Measurements from ENCODE around the gene FAM72A.

The FAM72A gene

GRCh38 chr1:206143537-206144172 is 59.0 kb downstream of the FAM72A start:
- Histone ChIP-seq H4K20me1 (ENCODE audit: insufficient read depth, low read length) (no peaks in the 10 kb centered on the region), H3K27ac (ENCODE audit: low read length) (no peak overlapping the region), H3K4me1 (ENCODE audit: insufficient read depth, low read length) (no peaks in the 10 kb centered on the region), H3K4me3 (ENCODE audit: low read depth in 1 of 2, low read length in 2 of 2) (no peak overlapping the region), H3K79me2 (ENCODE audit: insufficient read depth, low read length) (no peaks in the 10 kb centered on the region), H3K36me3 (ENCODE audit: insufficient read depth, low read length) (no peaks in the 10 kb centered on the region), H3K9ac (ENCODE audit: low read depth, low read length) (no peak overlapping the region), H3K9me3 (ENCODE audit: insufficient read depth, low read length, severe bottlenecking) (no peaks in the 10 kb centered on the region), H2AFZ (ENCODE audit: low read depth, low read length) (no peak overlapping the region), H3K27me3 (ENCODE audit: insufficient read depth, low read length, poor library complexity) (peaks cover 35% of the 10 kb centered on the region), H3K4me2 (ENCODE audit: insufficient read depth, low read length) (no peak overlapping the region)
- ATAC-seq (ENCODE audit: insufficient read depth, low read depth) (no peak), DNase-seq (no peak)
- no peak for TF ChIP-seq EZH2 (IDR thresholded peaks at IDR 0.05; ENCODE audit: borderline replicate concordance, low read depth, low read length, severe bottlenecking)
- TF ChIP-seq, protein P1, sequence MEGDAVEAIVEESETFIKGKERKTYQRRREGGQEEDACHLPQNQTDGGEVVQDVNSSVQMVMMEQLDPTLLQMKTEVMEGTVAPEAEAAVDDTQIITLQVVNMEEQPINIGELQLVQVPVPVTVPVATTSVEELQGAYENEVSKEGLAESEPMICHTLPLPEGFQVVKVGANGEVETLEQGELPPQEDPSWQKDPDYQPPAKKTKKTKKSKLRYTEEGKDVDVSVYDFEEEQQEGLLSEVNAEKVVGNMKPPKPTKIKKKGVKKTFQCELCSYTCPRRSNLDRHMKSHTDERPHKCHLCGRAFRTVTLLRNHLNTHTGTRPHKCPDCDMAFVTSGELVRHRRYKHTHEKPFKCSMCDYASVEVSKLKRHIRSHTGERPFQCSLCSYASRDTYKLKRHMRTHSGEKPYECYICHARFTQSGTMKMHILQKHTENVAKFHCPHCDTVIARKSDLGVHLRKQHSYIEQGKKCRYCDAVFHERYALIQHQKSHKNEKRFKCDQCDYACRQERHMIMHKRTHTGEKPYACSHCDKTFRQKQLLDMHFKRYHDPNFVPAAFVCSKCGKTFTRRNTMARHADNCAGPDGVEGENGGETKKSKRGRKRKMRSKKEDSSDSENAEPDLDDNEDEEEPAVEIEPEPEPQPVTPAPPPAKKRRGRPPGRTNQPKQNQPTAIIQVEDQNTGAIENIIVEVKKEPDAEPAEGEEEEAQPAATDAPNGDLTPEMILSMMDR (IDR thresholded peaks at IDR 0.05; ENCODE audit: borderline replicate concordance, extremely low read depth, low read length, poor library complexity, severe bottlenecking) = no peak

GRCh38 chr1:206142770-206143169 is 59.9 kb downstream of the FAM72A start:
- H3K9me3 ChIP-seq (ENCODE audit: insufficient read depth, low read length, severe bottlenecking) = no peaks in the 10 kb centered on the region
- DNase-seq (no peak), ATAC-seq (ENCODE audit: insufficient read depth, low read depth) (no peak)
- no peaks in the 10 kb centered on the region for H3K79me2 ChIP-seq (ENCODE audit: insufficient read depth, low read length)
- peaks cover 40% of the 10 kb centered on the region for H3K27me3 ChIP-seq (ENCODE audit: insufficient read depth, low read length, poor library complexity)
- H3K4me1 ChIP-seq (ENCODE audit: insufficient read depth, low read length) = no peaks in the 10 kb centered on the region
- H3K9ac ChIP-seq (ENCODE audit: low read depth, low read length) = no peak overlapping the region
- no peak overlapping the region for H3K4me3 ChIP-seq (ENCODE audit: low read depth in 1 of 2, low read length in 2 of 2)
- no peak overlapping the region for H3K27ac ChIP-seq (ENCODE audit: low read length)
- TF ChIP-seq EZH2 (IDR thresholded peaks at IDR 0.05; ENCODE audit: borderline replicate concordance, low read depth, low read length, severe bottlenecking) = no peak
- TF ChIP-seq, protein P1 (IDR thresholded peaks at IDR 0.05; ENCODE audit: borderline replicate concordance, extremely low read depth, low read length, poor library complexity, severe bottlenecking) = no peak
- no peak overlapping the region for H2AFZ ChIP-seq (ENCODE audit: low read depth, low read length)
- H4K20me1 ChIP-seq (ENCODE audit: insufficient read depth, low read length) = no peaks in the 10 kb centered on the region
- H3K36me3 ChIP-seq (ENCODE audit: insufficient read depth, low read length) = no peaks in the 10 kb centered on the region
- H3K4me2 ChIP-seq (ENCODE audit: insufficient read depth, low read length) = no peak overlapping the region

- H2AFZ ChIP-seq (ENCODE audit: low read depth, low read length) = no peak overlapping the region
- TF ChIP-seq EZH2 (IDR thresholded peaks at IDR 0.05; ENCODE audit: borderline replicate concordance, low read depth, low read length, severe bottlenecking) = no peak
- TF ChIP-seq, protein P1 (IDR thresholded peaks at IDR 0.05; ENCODE audit: borderline replicate concordance, extremely low read depth, low read length, poor library complexity, severe bottlenecking) = no peak
- H3K27me3 ChIP-seq (ENCODE audit: insufficient read depth, low read length, poor library complexity) = peaks cover 40% of the 10 kb centered on the region
- H3K4me3 ChIP-seq (ENCODE audit: low read depth in 1 of 2, low read length in 2 of 2) = no peak overlapping the region
- no peaks in the 10 kb centered on the region for H3K36me3 ChIP-seq (ENCODE audit: insufficient read depth, low read length)
- H3K9ac ChIP-seq (ENCODE audit: low read depth, low read length) = no peak overlapping the region
- DNase-seq (no peak), ATAC-seq (ENCODE audit: insufficient read depth, low read depth) (no peak)
- H4K20me1 ChIP-seq (ENCODE audit: insufficient read depth, low read length) = no peaks in the 10 kb centered on the region
- H3K4me1 ChIP-seq (ENCODE audit: insufficient read depth, low read length) = no peaks in the 10 kb centered on the region
- H3K79me2 ChIP-seq (ENCODE audit: insufficient read depth, low read length) = no peaks in the 10 kb centered on the region
- no peak overlapping the region for H3K27ac ChIP-seq (ENCODE audit: low read length)
- H3K4me2 ChIP-seq (ENCODE audit: insufficient read depth, low read length) = no peak overlapping the region
- no peaks in the 10 kb centered on the region for H3K9me3 ChIP-seq (ENCODE audit: insufficient read depth, low read length, severe bottlenecking)
Measured at GRCh38 chr1:206142011-206142410, 60.6 kb downstream of the FAM72A start.
